ENCODE results near the gene TCF7L1.
A peak's percentile ranks its signal among the peaks of the same experiment; 100 is the strongest.
"Not testable (repeated sequence)": the region's sequence is repeated elsewhere in the genome, so short reads cannot be mapped to it uniquely, and the experiment has no call there.

Gene TCF7L1

DNA sequence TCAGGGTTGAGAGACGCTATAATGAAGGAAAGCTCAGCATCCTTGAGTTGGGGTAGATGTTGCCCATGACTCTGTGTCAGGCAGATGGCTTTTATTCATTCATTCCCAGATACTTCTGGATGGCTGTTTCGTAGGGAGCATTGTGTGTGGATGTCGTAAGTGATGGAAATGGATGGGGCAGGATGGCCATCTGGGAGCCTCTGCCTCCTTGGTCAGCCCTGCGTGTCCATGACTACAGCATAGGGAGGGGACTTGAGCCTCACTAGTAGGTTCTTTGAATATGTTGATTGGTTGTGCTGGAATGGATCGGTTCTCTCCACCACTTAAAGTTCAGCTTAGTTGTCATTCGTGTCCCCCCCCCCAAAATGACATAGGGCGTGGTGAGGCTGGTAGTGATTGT is 149.7 kb downstream of the TCF7L1 start:
- DNase-seq: no peak

DNA sequence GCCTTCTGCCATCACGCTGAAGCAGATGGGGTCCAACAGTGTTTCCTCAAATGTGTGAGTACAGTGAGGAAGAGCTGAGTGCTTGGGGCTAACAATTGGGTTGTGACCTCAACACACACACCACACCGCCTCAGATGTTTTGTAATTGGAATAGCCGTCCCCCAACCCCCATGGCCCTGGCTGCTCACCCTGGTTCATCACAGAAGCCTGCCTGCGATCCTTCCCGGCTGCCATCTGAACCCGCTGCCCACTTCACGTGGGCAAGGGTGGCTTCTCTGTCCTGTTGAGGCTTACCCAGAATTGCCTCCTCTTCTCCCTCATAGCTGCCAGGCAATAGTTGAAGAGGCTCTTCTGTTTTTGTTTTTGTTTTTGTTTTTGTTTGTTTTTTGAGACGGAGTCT is 150.4 kb downstream of the TCF7L1 start:
- DNase-seq: no peak

DNA sequence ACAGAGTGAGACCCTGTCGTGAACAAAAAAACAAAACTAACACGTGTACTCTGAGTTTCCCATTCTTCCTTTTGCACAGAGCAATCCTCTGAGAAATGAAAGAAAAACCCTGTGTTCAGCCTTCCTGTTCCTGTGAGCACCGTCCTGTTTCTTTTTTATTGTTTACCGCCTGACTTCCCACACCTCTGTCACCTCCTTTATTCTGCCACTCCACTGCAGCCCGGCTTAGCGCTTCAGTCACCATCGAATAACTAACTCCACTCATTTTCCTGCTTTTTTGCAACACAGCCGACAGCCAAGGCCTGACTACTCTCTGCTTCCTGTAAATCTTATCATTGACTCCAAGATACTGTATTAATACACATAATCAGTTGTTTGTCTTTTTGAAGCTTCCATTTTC is 153.7 kb downstream of the TCF7L1 start:
- no peak for DNase-seq

DNA sequence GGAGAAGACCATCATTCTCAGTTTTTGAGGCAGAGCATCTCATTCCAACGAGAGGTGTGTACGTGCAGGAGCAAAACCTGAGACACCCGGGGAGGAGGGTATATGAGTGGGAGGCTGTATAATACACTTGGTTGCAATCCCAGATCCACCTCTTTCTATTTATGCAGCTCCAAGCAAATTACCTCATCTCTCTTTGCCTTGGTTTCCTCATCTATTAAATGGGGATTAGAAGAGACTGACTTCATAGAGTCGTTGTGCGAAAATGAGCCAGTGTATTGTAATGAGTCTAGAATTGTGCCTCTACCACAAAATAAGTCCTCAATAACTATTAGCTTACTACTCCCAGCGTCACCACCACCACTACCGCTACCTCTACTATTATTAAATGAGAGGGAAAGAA is 154.5 kb downstream of the TCF7L1 start:
- DNase-seq: no peak

DNA sequence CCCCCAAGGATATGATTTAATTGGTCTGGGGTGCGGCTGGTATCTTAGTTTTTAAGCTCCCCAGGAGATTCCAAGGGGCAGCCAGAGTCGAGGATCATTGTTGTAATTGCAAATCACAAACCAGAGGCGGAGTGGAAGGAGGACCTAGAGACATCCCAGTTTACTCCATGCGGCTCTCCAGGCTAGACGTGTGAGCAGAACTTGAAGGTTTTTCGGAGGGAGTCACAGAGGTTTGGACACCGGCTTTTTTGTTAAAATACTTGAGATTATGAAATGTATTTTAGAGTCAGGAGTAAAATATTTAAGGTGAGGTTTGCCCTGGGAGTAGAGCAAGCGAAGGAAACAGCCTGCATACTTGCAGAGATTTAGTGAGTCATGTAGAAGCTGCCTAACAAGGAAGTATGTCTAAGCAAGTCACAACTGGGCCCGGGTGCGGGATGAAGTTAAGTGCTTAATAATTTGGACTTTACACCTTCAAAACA is 155.1 kb downstream of the TCF7L1 start:
- DNase-seq: no peak

DNA sequence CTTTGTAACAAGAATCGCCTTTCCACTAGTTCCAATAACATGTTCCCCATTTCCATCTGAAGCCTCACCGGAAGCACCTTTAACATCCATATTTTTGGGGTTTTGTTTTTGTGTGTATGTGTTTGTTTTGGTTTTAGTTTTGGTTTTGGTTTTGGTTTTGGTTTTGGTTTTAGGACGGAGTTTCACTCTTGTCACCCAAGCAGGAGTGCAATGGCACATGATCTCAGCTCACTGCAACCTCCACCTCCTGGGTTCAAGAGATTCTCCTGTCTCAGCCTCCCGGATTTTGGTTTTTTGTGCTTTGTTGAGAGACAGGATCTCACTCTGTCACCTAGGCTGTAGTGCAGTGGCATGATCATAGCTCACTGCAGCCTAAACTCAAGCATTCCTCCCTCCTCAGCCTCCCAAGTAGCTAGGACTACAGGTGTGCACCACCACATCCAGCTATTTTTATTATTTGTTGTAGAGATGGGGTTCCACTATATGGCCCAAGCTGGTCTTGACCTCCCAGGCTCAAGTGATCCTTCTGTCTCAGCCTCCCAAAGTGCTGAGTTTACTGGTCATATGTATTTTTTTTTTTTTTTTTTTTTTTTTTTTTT is 158.3 kb downstream of the TCF7L1 start:
- DNase-seq: no peak

DNA sequence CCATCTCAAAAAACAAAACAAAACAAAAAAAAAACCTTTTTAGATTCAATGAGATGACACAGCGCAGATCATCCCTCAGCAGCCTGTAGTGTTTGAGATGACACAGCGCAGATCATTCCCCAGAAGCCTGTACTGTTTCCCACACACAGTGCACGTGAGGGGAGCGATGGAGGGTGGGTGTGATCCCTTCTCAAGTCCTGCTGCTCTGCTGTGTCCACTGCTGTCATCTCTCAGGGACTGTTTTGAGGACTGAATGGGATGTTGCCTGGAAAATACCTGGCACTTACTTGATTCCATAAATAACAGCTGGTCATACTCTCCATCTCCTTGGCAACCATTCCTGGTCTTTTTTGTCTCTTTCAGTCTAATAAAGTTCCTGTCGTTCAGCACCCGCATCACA is 168.9 kb downstream of the TCF7L1 start:
- no peak for DNase-seq

DNA sequence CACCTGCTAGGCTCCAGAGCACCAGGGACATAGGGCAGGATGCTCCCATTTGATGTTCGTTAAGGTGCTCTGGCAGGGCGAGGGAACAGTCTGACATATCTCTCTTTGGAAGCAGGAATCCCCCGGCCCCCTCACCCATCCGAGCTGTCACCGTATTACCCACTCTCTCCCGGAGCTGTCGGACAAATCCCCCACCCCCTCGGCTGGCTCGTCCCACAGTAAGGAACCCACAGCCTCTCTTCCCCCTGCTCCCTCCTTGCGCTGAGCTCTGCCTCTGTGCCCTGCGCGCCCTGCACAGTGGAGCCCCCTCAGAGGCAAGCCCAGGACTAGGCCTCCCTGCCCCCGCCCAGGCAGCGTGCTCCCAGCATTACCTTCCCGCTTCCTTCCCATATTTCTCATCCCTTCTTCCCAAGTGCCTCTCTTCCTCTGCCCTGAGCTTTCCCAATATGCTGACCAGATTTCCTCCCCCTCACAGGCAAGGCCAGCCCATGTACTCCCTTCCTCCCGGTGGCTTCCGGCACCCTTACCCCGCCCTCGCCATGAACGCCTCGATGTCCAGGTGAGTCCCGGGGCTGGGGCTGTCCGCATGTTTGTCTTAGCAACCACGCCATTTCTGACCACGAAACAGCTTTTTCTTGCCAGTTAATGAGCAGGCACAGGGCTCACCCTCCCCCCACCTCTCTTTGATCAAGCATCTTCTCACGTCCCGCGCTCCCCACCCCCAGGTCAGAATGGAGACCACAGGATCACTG is 170.8 kb downstream of the TCF7L1 start:
- DNase-seq: no peak

DNA sequence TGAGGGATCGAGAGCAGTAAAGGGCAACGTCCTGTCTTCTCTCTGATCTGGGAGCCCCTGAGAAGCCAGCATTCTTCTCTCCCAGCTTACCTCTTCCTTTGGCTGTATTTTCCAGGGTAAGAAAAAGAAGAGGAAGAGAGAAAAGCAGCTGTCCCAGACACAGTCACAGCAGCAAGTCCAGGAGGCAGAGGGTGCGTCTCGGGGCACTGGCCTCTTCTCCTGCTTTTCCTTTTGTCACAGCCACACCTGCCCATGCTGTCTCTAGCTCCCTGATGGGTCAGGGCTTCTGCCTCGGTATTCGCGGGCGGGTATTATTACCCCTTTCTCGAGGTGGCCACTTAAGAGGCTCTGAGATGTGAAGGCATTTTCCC is 174.3 kb downstream of the TCF7L1 start:
- no peak for DNase-seq

DNA sequence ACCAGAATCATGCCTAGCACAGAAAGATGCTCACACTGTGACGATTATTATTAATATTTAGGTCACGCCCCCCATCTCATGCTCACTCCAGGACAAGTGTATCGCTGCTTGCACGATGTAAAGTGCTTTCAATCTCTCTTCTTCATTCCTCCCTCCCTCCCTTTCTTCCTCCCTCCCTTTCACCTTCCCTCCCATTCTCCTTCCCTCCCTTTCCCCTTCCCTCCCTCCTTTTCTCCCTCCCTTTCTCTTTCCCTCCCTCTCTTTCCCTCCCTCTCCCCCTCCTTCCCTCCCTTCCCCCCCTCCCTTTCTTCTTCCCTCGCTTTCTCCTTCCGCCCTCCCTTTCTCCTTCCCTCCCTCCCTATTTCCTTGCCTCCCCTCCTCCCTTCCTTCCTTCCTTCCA is 175.0 kb downstream of the TCF7L1 start:
- DNase-seq: no peak

DNA sequence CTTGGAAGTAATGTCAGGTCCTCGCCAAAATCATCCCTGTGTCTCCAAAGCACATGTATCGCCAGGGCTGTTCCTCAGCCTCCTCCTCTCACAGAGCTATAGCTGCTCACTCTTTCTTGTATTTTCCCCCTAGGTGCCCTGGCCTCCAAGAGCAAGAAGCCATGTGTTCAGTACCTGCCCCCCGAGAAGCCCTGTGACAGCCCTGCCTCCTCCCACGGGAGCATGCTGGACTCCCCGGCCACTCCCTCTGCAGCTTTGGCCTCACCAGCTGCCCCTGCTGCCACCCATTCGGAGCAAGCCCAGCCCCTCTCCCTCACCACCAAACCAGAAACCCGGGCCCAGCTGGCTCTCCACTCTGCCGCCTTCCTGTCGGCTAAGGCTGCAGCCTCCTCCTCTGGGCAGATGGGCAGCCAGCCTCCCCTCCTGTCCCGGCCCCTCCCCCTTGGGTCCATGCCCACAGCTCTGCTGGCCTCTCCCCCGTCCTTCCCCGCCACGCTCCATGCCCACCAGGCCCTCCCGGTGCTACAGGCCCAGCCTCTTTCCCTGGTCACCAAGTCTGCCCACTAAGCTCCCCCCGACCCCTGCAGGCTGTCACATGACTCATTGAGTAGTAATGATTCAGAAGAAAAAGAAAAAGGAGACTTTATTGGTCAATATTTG is 175.8 kb downstream of the TCF7L1 start:
- peak; percentile 71 for DNase-seq

DNA sequence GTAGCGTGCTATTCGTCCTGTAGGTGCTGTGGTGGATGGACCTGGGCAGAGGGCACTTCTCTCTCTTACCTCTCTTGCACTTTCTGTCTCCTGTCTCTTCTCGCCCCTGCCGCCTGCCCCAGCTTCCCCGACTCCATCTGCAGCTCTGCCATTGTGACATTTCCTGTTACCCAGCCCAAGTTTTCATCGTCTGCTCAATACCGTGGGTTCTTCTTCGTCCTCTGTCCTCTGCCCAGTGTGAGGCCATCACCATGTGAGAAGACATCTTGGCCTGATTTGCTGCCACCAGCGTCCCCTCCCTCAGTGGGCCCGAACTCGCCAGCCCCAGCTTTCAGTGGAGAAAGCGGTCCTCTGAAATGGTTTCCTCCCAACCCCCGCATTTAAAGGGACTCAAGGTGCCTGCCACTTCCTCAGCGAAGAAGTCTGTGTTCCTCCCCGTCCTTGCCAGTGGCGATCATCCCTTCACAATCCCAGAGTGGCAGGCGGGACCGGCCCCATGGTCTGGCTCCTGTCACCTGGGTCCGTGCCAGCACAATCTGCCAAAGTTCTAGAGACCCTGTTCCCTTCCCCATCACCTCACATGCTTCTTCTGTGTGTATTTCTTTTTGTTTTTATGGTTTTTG is 176.6 kb downstream of the TCF7L1 start:
- no peak for DNase-seq

DNA sequence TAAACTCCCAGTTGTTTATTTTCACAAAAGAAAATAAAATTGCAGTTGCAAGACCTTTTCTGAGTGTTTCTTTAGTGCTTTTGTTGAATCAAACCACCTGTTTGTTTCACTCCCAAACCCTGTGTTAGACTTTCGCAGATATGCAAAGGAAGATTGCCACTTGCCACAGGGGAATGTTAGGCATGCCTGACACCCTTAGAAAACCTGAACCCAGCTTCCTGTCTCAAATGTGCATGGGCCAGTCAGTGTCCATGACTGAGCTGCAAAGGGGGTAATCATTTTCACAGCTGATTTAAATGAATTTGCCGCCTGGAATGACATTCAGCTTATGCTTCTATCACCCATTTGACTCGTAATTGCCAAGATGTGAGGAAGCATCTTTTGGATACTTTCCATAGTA is 177.1 kb downstream of the TCF7L1 start:
- DNase-seq: no peak

DNA sequence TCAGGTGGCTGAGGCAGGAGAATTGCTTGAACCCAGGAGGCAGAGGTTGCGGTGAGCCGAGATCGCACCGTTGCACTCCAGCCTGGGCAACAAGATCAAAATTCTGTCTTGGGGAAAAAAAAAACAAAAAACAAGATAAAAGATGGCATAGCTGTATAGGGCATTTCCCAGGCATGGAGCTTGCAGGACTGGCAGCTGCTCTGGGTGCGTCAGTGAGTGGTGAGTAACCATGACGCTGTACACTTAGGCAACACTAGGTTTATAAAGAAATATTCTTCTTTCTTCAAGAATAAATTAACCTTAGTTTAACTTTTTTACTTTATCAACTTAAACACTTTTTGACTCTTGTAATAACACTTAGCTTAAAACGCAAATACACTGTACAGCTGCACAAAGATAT is 179.2 kb downstream of the TCF7L1 start:
- DNase-seq: no peak

DNA sequence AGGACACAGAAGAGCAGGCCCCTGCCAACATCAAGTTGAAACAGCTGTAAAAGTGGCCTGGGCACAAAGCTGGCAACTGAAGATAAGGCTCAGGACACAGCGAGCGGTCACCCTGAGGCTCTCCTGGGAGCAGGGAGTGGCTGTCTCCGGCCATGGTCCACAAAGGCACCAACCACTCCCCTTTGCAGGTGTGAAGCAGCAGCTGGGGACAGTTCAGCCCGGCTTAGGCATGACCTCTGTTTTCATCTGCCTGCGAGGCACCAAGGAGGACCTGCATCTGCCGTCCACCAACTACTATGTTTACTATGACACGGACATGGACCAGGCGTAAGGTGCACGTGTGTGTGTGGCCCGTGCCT is 181.7 kb downstream of the TCF7L1 start:
- DNase-seq: no peak

DNA sequence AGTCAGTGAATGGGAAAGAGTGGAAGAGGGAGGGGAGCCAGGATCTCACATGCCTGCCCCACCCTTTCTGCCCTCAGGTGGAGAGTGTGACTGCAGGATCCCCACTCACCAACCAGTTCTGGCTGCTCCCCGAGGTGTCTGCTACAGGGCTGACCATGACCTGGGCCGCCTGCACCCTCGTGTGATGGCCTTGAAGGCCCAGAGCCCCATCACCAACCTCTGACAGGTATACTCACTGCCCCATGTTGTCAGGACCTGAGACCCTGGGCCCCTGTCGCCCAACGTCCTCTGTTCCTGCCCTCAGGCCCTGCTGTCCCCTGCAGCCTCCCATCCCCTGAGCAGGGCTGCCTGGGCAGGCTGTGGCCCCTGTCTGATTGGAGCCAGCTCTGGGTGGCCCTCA is 182.7 kb downstream of the TCF7L1 start:
- DNase-seq: not testable (repeated sequence)

DNA sequence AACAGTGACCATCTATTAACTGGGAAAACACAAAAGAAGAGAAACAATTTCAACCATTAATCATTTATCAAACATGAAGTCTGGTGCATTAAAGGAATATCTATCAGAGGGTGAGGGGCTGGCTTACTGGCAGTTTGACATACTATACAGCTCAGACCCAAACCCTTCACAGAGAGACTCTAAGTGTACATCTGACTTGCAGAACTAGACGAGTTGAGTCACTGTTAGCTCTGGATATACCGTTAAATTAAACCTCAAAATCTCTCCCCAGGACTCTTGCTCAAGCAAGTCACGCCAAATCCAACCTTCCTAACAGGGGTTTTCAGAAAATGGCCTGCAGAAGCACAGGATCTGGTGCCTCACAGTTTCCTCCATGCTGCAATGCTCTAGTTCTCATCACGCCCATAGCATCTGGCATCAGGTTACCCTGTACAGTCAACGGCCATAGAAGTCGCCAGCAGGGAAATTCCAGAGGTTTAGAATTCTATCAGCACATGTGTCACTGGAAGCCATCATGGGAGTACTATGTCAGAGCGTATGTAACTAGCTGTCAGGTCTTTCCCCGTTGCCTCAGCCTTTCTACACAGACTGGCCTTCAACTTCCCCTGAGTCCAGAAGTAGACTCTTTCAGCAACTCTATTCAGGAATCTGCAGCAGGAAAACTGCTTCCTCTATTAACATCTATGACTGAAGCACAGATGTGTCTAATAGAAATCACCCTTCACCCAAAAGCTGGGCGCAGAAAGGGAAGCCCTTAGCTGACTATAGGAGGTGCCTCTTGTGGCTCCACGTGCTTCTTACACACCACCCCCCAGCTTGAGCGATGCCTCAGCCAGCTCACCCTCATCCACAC is 185.3 kb downstream of the TCF7L1 start:
- DNase-seq: no peak

DNA sequence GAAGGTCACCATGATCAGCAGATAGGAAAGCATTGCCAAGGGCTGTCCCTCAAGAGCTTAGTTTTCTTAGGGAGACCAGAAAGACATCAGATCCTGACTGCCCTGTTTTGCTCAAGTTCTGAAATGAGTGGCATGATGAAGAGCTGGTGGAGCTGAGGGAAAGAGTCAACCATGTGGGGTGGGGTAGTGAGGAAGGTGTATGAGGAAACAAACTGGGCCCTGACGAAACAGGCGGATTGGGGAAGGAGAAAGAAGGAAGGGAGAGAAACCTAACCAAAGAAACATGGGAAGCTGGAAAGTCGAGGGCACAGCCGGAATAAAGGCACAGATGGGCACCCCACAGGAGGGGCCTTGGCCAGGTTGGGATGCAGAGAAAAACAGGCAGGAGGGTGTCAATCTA is 186.6 kb downstream of the TCF7L1 start:
- DNase-seq: no peak

DNA sequence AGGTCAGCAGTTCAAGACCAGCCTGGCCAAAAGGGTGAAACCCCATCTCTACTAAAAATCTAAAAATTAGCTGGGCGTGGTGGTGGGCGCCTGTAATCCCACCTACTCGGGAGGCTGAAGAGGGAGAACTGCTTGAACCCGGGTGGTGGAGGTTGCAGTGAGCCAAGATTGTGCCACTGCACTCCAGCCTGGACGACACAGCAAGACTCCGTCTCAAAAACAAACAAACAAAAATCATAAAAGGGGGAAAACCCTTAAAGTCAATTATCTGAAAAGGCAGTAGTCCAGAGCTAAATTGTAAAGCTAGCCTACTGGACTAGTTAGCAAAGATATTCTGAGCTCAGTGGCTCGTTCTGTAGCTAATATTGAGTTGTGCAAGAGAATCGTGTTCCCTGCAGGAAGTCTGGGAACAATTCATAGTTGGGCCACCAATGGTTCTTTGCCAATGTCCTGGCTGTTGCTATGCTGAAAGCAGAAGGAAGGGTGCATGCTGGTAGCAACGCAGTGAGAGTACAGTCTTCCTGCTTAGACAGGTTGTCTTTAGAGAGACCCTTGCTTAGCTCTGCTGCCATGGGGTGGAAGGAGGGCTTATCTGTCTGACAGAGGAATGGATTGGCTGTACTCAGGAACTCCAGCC is 190.3 kb downstream of the TCF7L1 start:
- DNase-seq: no peak

DNA sequence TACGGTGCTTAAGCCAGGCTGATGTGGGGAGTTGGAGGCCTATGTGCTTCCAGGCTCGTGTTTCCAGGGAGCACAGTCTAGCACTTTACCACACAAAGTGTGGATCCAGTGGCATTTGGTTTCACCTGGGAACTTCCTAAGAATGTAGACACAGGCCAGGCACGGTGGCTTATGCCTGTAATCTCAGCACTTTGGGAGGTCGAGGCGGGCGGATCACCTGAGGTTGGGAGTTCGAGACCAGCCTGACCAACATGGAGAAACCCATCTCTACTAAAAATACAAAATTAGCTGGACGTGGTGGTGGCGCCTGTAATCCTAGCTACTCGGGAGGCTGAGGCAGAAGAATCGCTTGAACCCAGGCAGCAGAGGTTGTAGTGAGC is 190.8 kb downstream of the TCF7L1 start:
- DNase-seq: not testable (repeated sequence)

DNA sequence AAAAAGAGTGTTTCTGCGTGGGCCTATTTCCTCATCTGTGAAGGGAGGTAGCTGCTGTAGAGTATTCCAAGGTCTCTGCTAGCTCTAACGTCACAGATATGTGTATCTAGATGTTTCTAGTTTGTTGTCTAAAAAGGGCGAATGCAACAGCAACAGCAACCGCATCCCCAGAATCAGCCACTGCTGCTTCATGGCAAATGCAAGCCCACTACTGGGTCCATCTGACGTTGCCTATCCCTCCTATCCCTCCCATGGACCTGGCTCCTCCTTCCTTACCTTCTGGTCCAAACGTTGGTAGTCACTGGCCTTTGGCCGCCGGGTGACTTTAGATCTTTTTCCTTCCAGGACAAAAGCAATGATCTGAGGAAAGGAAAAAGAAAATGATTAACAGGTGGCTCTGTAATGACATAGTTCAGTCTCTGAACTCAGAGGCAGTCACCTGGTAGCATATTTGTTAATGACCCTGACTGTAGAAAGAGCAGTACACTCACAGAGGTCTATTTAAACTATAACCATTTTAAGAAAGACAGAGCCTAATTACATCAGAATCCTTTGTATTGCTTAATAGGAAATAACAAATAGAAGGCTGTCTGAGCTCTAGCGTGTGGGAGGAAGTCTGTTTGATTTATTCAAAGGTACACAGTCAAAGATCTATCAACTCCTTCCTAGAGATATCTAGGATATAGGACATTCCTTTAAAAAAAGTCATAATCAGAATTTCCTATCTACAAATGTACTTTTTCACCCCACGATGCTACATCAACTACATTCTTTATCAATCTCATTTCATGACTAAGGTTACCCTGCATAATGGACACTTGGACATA is 191.7 kb downstream of the TCF7L1 start:
- DNase-seq: no peak

Measured in right kidney (tissue), 1 donor.